ENCODE measurements around the gene HCN1.

HCN1 gene

DNA sequence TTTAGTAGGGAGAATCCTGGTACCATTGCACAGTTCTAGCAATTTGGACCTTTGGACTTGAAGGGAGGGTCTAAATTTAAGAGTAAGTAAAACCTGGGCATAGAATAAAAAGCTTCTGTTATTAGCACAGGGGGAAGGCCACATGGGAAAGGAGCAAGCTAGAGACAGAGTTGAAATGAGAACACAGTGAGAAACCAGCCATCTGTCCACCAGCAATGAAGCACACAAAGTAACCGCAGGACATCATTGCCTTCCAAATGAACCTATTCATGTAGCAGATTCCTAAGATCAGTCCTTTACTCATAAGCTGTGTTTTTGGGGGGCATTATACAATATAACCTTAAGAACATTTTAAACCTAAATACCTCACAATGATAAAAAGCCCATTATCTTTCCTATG is 407.4 kb downstream of the HCN1 start:
- no peak for DNase-seq (ENCODE audit: low spot score)

DNA sequence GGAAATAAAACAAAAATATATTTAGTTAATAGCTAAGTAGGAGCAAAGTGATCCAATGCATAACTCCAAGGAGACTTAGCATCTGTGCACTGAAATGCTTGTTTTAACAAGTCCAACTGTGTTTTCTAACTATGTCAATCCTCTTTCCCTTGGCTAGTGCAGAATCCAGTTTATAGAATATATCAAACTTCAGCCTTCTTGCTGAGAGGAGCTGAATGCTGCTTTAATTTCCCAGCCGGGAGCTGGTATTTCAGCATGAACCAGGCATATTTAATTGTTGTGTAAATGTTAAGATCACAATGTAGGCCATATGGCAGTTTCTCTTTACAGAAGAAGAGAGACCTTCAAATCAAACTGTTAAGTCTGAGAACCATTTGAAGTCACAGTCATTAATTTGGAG is 411.7 kb downstream of the HCN1 start:
- no peak for DNase-seq (ENCODE audit: low spot score)

DNA sequence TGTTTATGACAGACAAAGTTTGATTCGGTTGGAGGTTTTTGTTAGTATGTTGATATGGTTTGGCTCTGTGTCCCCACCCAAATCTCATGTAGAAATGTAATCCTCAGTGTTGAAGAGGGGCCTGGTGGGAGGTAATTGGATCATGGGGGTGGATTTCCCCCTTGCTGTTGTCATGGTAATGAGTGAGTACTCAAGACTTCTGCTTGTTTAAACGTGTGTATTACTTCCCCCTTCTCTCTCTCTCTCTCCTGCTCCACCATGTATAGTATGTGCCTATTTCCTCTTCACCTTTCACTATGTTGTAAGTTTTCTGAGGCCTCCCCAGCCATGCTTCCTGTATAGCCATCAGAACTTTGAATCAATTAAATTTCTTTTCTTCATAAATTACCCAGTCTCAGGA is 415.1 kb downstream of the HCN1 start:
- DNase-seq (ENCODE audit: low spot score) = no peak

DNA sequence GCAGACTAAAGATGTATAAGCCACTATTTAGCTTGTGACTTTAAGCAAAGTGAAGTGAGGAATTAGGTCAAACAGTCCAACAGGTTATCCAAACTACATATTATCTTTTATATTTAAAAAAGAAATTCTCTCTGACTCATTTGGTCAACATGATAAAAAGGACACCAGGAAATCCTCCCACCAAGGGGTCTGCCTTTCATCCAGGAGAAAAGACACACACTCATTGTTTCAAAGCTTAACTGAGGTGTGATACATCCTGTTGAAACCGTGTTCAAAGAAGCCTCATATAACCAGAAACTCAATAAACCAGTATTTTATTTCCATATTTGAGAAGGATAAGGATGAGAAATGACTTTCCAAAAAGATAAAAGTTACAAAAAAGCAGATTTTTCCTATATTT is 417.1 kb downstream of the HCN1 start:
- no peak for DNase-seq (ENCODE audit: low spot score)

DNA sequence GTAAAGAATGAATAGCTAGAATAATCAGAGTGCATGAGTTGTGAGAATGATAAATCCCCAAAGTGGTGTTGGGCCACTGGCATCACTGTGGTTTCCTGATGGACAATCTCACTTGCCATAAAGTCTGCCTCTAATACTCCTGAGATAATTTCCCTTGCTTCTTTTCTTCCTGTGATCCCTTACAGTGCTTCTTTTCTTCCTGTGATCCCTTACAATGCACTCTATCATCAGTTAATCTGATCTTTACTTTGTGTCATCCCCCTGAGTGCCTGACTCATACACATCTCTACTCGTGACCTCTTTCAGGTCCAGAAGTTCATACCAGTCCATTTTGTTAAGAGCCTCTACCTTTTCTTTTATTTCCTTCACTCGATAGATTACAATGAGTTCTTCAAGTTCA is 418.3 kb downstream of the HCN1 start:
- no peak for DNase-seq (ENCODE audit: low spot score)

DNA sequence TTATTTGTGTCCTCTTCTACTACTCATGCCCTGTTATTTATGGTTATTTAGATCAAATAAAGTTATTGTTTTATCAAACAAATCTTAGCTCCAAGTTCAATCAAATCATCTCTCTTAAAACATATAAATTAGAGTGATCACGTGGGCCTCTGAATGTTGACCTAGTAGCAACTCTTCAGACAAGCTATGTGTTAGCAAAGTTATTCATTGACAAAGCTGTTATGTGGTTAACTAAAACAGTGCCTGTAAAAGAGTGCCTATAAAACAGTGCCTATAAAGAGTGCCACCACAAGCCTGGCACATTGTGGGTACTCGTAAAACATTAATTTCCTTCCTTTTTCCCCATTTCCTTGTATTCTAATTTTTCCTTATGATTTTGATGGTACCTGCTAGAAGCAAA is 421.9 kb downstream of the HCN1 start:
- no peak for DNase-seq (ENCODE audit: low spot score)

- DNase-seq (ENCODE audit: low spot score) = no peak
Measured at GRCh38 chr5:45271626-45272025, 424.6 kb downstream of the HCN1 start.

DNA sequence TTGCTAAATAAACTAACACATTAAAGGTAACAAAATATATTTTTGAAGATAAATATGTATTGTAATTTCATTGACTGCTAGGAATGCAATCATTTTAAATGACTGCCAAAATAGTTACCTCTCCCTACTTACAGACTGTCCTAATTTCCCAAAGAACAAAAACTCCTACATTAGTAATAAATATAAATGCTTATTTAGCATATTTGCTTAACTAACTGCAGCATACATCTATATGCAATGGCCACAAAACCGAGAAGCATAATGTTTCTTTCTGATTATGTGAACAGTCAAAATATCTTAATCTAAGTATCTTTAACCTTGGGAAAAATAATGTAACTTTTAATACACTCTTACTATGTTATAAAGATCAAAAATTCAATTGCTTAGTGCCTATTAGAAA is 431.7 kb downstream of the HCN1 start:
- no peak for DNase-seq (ENCODE audit: low spot score)

DNA sequence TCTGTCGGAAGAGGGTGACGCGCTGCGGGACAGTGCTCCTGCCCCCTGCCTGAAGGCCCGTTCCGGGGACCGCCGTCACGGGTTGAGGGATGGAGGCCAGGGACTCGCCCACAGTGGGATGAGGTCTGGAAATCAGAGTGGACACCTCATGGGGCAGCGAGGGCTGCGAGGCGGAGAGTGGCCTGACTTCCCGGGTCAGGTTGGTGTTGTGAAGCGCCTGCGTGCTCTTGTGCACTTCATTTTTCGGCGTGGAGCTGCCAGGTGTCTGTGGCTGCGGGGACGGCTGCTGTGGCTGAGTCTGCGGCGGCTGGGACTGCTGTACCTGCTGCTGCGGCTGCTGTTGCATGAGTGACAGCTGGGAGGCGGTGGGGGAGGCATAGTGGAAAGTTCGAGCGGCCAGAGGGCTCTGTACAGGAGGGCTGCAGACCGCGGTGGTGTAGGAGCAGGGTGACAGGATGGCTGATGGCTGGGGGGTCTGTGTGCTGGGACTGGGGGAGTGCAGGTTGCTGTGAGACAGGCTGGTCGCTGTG is 434.1 kb downstream of the HCN1 start:
- DNase-seq (ENCODE audit: low spot score) = no peak

GRCh38 chr5:45261125-45261524 is 435.1 kb downstream of the HCN1 start:
- no peak for DNase-seq (ENCODE audit: low spot score)

DNA sequence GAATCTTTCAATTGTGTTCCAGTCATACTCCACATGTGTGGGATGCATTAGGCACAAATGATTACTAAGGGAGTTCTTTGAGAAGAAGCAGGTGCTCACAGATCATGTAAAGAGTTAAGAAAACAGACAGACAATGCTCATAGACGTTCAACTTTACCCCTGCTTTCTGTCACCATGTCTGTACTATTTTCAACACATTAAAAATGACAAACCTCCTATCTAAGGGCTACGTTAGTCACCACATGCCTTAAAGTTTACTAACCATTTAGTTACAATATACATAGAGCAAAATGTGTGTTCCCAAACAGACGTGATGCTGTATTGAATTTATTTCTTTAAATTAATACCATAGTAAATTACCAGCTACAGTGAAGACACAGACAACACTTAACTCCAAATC is 435.9 kb downstream of the HCN1 start:
- no peak for DNase-seq (ENCODE audit: low spot score)

- DNase-seq (ENCODE audit: low spot score) = no peak
Measured at GRCh38 chr5:45252978-45253377, 443.2 kb downstream of the HCN1 start.

DNA sequence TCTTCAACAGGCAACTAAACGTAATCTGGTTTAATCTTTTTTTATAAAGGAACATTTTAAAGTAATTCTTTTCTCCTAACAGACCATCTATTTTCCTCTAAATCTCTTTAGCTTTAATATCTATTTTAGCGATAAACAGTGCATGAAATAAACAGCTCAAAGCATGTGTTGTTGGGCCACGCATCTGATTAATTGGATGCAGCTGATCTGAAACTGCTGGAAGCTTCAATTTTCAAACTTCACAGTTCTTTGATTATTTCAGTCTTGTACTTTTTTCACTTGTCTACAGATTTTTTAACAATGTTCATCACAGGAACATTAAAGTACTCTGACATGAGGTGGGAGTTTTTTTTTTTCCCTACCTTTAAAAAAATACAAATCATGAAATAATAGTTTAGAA is 443.6 kb downstream of the HCN1 start:
- DNase-seq (ENCODE audit: low spot score) = no peak

DNA sequence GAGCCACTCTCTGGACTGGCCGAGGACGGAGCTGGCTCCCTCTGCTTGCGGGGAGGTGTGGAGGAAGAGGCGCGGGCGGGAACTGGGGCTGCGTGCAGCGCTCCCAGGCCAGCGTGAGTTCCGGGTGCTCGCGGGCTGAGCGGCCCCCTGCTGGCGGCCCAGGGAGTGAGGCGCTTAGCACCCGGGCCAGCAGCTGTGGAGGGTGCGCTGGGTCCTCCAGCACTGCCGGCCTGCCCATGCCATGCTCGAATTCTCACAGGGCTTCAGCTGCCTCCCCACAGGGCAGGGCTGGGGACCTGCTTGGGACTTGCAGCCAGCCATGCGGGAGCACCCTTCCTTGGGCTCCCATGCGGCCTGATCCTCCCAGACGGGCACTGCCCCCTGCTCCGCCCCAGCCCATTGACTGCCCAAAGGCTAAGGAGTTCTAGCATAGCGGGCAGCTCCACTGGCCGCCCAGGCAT is 470.6 kb downstream of the HCN1 start:
- DNase-seq (ENCODE audit: low spot score) = no peak

GRCh38 chr5:45205403-45205961 is 490.7 kb downstream of the HCN1 start:
- DNase-seq (ENCODE audit: low spot score) = no peak

All from putamen (tissue), 1 donor.